Measurements from ENCODE around the gene OSR1.

GRCh38 chr2:19360266-19360965 lies 2.0 kb upstream of the OSR1 start:
- TF ChIP-seq JUNB (IDR thresholded peaks at IDR 0.05) (no peak), TCF7 (IDR thresholded peaks at IDR 0.05; ENCODE audit: borderline replicate concordance) (no peak), E2F4 (IDR thresholded peaks at IDR 0.05; ENCODE audit: low read depth, low read length) (no peak), BACH1 (IDR thresholded peaks at IDR 0.05; ENCODE audit: borderline replicate concordance) (no peak), POLR2AphosphoS5 (IDR thresholded peaks at IDR 0.05; ENCODE audit: low read length) (no peak), NBN (IDR thresholded peaks at IDR 0.05) (no peak), RCOR1 (conservative IDR thresholded peaks at IDR 0.05; ENCODE audit: low read depth, low read length) (no peak)
- TF ChIP-seq, protein P1, sequence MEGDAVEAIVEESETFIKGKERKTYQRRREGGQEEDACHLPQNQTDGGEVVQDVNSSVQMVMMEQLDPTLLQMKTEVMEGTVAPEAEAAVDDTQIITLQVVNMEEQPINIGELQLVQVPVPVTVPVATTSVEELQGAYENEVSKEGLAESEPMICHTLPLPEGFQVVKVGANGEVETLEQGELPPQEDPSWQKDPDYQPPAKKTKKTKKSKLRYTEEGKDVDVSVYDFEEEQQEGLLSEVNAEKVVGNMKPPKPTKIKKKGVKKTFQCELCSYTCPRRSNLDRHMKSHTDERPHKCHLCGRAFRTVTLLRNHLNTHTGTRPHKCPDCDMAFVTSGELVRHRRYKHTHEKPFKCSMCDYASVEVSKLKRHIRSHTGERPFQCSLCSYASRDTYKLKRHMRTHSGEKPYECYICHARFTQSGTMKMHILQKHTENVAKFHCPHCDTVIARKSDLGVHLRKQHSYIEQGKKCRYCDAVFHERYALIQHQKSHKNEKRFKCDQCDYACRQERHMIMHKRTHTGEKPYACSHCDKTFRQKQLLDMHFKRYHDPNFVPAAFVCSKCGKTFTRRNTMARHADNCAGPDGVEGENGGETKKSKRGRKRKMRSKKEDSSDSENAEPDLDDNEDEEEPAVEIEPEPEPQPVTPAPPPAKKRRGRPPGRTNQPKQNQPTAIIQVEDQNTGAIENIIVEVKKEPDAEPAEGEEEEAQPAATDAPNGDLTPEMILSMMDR (IDR thresholded peaks at IDR 0.05 in 2 of 3, conservative IDR thresholded peaks at IDR 0.05 in 1 of 3; ENCODE audit: control insufficient read depth in 2 of 3, extremely low read depth in 1 of 3, insufficient read depth in 1 of 3, low read depth in 3 of 3, low read length in 3 of 3), result no peak
